HL-60 (cell line): ENCODE measurements around the gene SMDT1.
"Not testable (repeated sequence)": the region's sequence is repeated elsewhere in the genome, so short reads cannot be mapped to it uniquely, and the experiment has no call there.

ENCODE experiments used
- SPI1 ChIP-seq: IDR thresholded peaks from 2 replicates; pipeline ENCODE4 v1.6.1; 2012; ENCODE audit warnings: low read depth, mild to moderate bottlenecking, borderline replicate concordance
- TF ChIP-seq, protein P1 (sequence below): IDR thresholded peaks from one replicate; pipeline ENCODE4 v1.5.1; 2011; ENCODE audit warnings: low read length, control low read depth, inconsistent platforms; ENCODE audit not compliant: insufficient read depth

DNA sequence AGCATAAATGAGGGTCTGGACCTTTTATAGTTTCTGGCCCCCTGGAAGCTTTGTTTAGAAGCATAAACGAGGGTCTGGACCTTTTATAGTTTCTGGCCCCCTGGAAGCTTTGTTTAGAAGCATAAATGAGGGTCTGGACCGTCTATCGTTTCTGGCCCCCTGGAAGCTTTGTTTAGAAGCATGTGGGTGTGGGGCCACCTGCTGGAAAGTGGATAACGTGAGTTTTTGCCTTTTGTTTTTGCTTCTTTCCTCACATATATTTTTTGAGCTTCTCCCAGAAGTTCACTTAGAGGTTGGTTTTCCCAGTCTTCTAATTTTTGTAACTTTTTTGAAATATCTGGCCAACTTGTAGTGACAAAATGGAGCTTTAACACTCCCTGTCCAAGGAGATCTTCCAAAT is 33.3 kb downstream of the SMDT1 start:
- TF ChIP-seq, protein P1, sequence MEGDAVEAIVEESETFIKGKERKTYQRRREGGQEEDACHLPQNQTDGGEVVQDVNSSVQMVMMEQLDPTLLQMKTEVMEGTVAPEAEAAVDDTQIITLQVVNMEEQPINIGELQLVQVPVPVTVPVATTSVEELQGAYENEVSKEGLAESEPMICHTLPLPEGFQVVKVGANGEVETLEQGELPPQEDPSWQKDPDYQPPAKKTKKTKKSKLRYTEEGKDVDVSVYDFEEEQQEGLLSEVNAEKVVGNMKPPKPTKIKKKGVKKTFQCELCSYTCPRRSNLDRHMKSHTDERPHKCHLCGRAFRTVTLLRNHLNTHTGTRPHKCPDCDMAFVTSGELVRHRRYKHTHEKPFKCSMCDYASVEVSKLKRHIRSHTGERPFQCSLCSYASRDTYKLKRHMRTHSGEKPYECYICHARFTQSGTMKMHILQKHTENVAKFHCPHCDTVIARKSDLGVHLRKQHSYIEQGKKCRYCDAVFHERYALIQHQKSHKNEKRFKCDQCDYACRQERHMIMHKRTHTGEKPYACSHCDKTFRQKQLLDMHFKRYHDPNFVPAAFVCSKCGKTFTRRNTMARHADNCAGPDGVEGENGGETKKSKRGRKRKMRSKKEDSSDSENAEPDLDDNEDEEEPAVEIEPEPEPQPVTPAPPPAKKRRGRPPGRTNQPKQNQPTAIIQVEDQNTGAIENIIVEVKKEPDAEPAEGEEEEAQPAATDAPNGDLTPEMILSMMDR, result not testable (repeated sequence)
- not testable (repeated sequence) for TF ChIP-seq SPI1
